Posterior cingulate gyrus (tissue), 11 donors: Measurements from ENCODE around the gene SPAST.
"Not testable (repeated sequence)": the region's sequence is repeated elsewhere in the genome, so short reads cannot be mapped to it uniquely, and the experiment has no call there.

Experiments
- DNase-seq, 10 donors: peaks; one replicate each; pipeline versions ENCODE4 v3.0.0 to v3.0.0-alpha.2; 2020 to 2021; ENCODE audit warnings: mixed read lengths in 3 of 10
- intact Hi-C: fragments of 100-400 bp; cut with DNase I; formaldehyde crosslinking; loops from one replicate; pipeline ENCODE4 v1.15.1; 2023

SPAST gene

GRCh38 chr2:32118055-32118454 is 54.7 kb downstream of the SPAST start:
- DNase-seq: no peak
- intact Hi-C loops: no loop called here

- intact Hi-C loops: no loop called here
- DNase-seq: no peak
Observed at GRCh38 chr2:32119161-32119560, 55.8 kb downstream of the SPAST start.

GRCh38 chr2:32124660-32125059 is 61.3 kb downstream of the SPAST start:
- intact Hi-C loops: no loop called here
- no peak for DNase-seq

- no peak for DNase-seq
- intact Hi-C loops: no loop called here
Observed at GRCh38 chr2:32128636-32129035, 65.3 kb downstream of the SPAST start.

GRCh38 chr2:32129086-32129485 is 65.7 kb downstream of the SPAST start:
- intact Hi-C loops: no loop called here
- no peak for DNase-seq

- intact Hi-C loops: no loop called here
- no peak for DNase-seq
Observed at GRCh38 chr2:32135409-32135808, 72.1 kb downstream of the SPAST start.

- DNase-seq: no peak
Observed at GRCh38 chr2:32136097-32136496, 72.7 kb downstream of the SPAST start.

GRCh38 chr2:32151544-32151943 is 88.2 kb downstream of the SPAST start:
- peak in 1 of 10 donors; percentile 53 for DNase-seq
- intact Hi-C loops: not testable (repeated sequence)

More at GRCh38 chr2:32136097-32136496, 72.7 kb downstream of the SPAST start:
- intact Hi-C loops: no loop called here

- DNase-seq: no peak
- intact Hi-C loops: loop anchor here (10.0 kb wide), 1 partner anchor 125 kb away; the partner anchor contains the start of gene DPY30
Observed at GRCh38 chr2:32159678-32160077, 96.3 kb downstream of the SPAST start.

- DNase-seq: no peak
- intact Hi-C loops: loop anchor here (10.0 kb wide), 1 partner anchor 126 kb away; the partner anchor contains the start of gene DPY30
Observed at GRCh38 chr2:32161296-32161695, 97.9 kb downstream of the SPAST start.

GRCh38 chr2:32164254-32164653 is 100.9 kb downstream of the SPAST start:
- intact Hi-C loops: loop anchor here (2.0 to 10.0 kb wide), 2 partner anchors 101 to 129 kb away; partner anchors contain the start of genes DPY30 and SPAST
- DNase-seq: peak in 1 of 10 donors; percentile 37

GRCh38 chr2:32165027-32165347 is 101.6 kb downstream of the SPAST start:
- not testable (repeated sequence) for DNase-seq
- intact Hi-C loops: loop anchor here (2.0 to 10.0 kb wide), 3 partner anchors 102 to 192 kb away; partner anchors contain the start of genes BIRC6, DPY30 and SPAST

- intact Hi-C loops: loop anchor here (5.0 to 10.0 kb wide), 2 partner anchors 131 to 191 kb away; partner anchors contain the start of genes BIRC6 and DPY30
- no peak for DNase-seq
Observed at GRCh38 chr2:32166115-32166574, 102.8 kb downstream of the SPAST start.

GRCh38 chr2:32168513-32168912 is 105.2 kb downstream of the SPAST start:
- no peak for DNase-seq
- intact Hi-C loops: loop anchor here (5.0 to 10.0 kb wide), 2 partner anchors 134 to 189 kb away; partner anchors contain the start of genes BIRC6 and DPY30

- intact Hi-C loops: no loop called here
- DNase-seq: no peak
Observed at GRCh38 chr2:32172870-32173269, 109.5 kb downstream of the SPAST start.

- no peak for DNase-seq
- intact Hi-C loops: no loop called here
Observed at GRCh38 chr2:32182667-32183066, 119.3 kb downstream of the SPAST start.

GRCh38 chr2:32189011-32189410 is 125.7 kb downstream of the SPAST start:
- no peak for DNase-seq
- intact Hi-C loops: no loop called here

- intact Hi-C loops: no loop called here
- DNase-seq: no peak
Observed at GRCh38 chr2:32192418-32192817, 129.1 kb downstream of the SPAST start.

GRCh38 chr2:32200814-32201213 is 137.5 kb downstream of the SPAST start:
- DNase-seq: no peak
- intact Hi-C loops: no loop called here

- intact Hi-C loops, DNase-seq: not testable (repeated sequence)
Observed at GRCh38 chr2:32203428-32203827, 140.1 kb downstream of the SPAST start.
